ENCODE data around the gene ZRANB3.
"Not testable (repeated sequence)": the region's sequence is repeated elsewhere in the genome, so short reads cannot be mapped to it uniquely, and the experiment has no call there.

ZRANB3 gene

DNA sequence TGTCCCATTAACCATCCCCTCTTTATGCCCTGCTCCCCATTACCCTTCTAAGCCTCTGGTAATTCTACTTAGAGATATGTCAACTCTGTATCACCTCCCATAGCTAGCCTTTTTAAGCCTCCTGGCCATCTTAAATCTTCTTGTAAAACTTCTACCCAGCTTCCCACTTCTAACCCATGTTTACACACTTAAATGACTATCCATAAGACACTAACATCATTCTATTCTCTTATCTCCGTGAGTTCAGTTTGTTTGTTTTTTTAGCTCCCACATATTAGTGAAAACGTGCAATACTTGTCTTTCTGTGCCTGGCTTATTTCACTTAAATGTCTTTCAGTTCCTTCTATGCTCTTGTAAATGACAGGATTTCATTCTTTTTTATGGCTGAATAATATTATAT is 436.5 kb downstream of the ZRANB3 start:
- DNase-seq, result no peak
- TF ChIP-seq, protein P1, sequence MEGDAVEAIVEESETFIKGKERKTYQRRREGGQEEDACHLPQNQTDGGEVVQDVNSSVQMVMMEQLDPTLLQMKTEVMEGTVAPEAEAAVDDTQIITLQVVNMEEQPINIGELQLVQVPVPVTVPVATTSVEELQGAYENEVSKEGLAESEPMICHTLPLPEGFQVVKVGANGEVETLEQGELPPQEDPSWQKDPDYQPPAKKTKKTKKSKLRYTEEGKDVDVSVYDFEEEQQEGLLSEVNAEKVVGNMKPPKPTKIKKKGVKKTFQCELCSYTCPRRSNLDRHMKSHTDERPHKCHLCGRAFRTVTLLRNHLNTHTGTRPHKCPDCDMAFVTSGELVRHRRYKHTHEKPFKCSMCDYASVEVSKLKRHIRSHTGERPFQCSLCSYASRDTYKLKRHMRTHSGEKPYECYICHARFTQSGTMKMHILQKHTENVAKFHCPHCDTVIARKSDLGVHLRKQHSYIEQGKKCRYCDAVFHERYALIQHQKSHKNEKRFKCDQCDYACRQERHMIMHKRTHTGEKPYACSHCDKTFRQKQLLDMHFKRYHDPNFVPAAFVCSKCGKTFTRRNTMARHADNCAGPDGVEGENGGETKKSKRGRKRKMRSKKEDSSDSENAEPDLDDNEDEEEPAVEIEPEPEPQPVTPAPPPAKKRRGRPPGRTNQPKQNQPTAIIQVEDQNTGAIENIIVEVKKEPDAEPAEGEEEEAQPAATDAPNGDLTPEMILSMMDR (IDR thresholded peaks at IDR 0.05; ENCODE audit: low read depth, low read length, missing control alignments), result no peak
- H3K36me3 ChIP-seq (replicated peaks), result peaks cover 9% of the 10 kb centered on the region
- H3K27me3 ChIP-seq (replicated peaks), result no peaks in the 10 kb centered on the region
- in situ Hi-C loops (cut with HindIII; ENCODE audit: low pct_ligation_motif_present, low sequenced_read_pairs), result no loop called here
- no peak overlapping the region for H3K4me3 ChIP-seq (ENCODE audit: low read depth, low read length)
- no peak overlapping the region for H3K27ac ChIP-seq

DNA sequence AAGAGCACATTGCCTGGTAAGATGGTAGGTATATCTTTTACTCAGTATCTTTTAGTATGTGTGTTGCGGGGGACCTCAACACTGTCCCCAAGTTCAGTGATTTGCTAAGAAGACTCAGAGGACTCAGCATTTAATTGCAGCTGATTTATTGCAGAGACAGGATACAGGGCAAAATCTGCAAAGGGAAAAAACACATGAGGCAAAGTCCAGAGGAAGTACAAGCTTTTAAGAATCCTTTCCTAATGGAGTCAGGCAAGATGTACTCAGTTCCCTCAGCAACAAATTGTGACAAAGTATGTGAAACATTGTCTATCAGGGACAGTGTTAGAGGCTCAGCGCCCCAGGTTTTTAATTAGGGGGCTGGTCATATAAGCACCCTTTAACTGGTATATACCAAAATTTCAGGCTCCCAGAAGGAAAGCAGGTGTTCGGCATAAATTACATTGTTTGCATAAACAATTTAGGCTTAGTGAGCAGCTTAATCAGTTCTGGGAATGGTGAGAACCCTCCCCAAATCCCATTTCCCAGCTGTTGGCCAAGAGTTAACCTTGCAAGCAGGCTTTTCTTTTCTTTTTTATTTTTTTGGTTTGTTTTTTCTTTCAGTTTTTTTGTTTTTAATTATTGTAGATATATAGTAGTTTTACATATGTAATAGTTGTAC is 437.2 kb downstream of the ZRANB3 start:
- DNase-seq, result no peak
- in situ Hi-C loops (cut with HindIII; ENCODE audit: low pct_ligation_motif_present, low sequenced_read_pairs), result no loop called here
- Histone ChIP-seq H3K36me3 (replicated peaks) (peaks cover 9% of the 10 kb centered on the region), H3K4me3 (ENCODE audit: low read depth, low read length) (no peak overlapping the region), H3K27me3 (replicated peaks) (no peaks in the 10 kb centered on the region), H3K27ac (no peak overlapping the region)
- TF ChIP-seq, protein P1 (IDR thresholded peaks at IDR 0.05; ENCODE audit: low read depth, low read length, missing control alignments), result no peak

DNA sequence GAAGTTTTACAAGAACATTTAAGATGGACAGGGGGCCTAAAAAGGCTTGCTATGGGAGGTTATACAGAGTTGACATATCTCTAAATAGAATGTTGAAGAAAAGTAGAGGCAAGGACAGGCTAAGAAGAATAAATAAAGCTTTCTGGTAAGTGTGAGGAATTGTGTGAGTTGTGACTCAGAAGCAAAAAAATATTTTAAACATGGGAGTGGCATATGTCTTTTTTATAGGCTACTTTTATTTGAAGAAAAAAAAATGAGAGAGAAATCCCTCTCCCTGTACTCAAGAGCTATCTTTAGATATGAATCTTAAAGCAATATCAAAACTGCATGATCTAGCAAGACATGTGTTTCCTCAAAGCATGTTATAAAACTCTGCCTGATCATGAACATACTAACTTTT is 437.8 kb downstream of the ZRANB3 start:
- DNase-seq, result no peak
- Histone ChIP-seq H3K27ac (no peak overlapping the region), H3K36me3 (replicated peaks) (peaks cover 9% of the 10 kb centered on the region), H3K4me3 (ENCODE audit: low read depth, low read length) (no peak overlapping the region), H3K27me3 (replicated peaks) (no peaks in the 10 kb centered on the region)
- in situ Hi-C loops (cut with HindIII; ENCODE audit: low pct_ligation_motif_present, low sequenced_read_pairs), result no loop called here
- TF ChIP-seq, protein P1 (IDR thresholded peaks at IDR 0.05; ENCODE audit: low read depth, low read length, missing control alignments), result no peak

DNA sequence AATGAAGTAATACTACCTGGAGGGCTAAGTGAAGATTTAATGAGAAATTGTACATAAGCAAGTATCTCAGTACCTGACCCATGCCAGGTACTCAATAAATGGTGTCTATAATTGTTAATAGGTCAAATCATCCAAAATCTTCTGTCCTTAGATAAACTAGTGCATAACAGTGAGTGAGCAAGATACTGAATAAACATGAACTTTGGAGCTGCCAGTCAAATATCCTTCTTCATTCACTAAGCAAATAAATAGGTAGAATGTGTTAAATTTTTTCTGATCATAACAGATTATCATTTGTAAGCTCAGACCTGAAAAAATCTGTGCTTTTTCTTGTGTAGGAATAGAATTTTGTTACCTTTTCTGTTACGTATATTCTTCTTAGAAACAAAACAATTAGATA is 439.3 kb downstream of the ZRANB3 start:
- Histone ChIP-seq H3K27me3 (replicated peaks) (no peaks in the 10 kb centered on the region), H3K4me3 (ENCODE audit: low read depth, low read length) (no peak overlapping the region), H3K27ac (no peak overlapping the region), H3K36me3 (replicated peaks) (peaks cover 9% of the 10 kb centered on the region)
- no peak for DNase-seq
- in situ Hi-C loops (cut with HindIII; ENCODE audit: low pct_ligation_motif_present, low sequenced_read_pairs), result no loop called here
- TF ChIP-seq, protein P1 (IDR thresholded peaks at IDR 0.05; ENCODE audit: low read depth, low read length, missing control alignments), result no peak

DNA sequence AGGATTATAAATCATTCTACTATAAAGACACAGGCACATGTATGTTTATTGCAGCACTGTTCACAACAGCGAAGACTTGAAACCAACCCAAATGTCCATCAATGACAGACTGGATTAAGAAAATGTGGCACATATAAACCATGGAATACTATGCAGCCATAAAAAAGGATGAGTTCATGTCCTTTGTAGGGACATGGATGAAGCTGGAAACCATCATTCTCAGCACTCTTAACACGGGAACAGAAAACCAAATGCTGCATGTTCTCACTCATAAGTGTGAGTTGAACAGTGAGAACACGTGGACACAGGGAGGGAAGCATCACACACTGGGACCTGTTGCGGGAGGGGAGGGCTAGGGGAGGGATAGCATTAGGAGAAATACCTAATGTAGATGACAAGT is 441.4 kb downstream of the ZRANB3 start:
- in situ Hi-C loops (cut with HindIII; ENCODE audit: low pct_ligation_motif_present, low sequenced_read_pairs); H3K36me3 ChIP-seq (replicated peaks); H3K27me3 ChIP-seq (replicated peaks); H3K4me3 ChIP-seq (ENCODE audit: low read depth, low read length); H3K27ac ChIP-seq; DNase-seq: not testable (repeated sequence)

All from brain microvascular endothelial cell (primary cell).